Esophagus muscularis mucosa (tissue), 4 donors: Measurements from ENCODE around the gene NOX3. TPM values are rescaled to one million over a fixed set of nuclear protein-coding genes. Genes with fewer than 3 reads are reported as not detected.

Source experiments
- DNase-seq: peaks from one replicate; pipeline ENCODE4 v3.0.0-alpha.2; 2017; ENCODE audit errors: extremely low spot score
- H3K27ac ChIP-seq, 4 donors: fragments of 200-600 bp; sonication (generic); replicated peaks in 1 of 4; 1 replicate in 3 of 4; 2 replicates in 1 of 4; pipeline ENCODE4 v1.5.1; 2016 to 2019; ENCODE audit warnings: mild to moderate bottlenecking in 1 of 4
- H3K27me3 ChIP-seq, 4 donors: fragments of 200-600 bp; sonication (generic); one replicate each; pipeline versions ENCODE4 v1.5.1 to v1.6.0; 2016 to 2019
- H3K36me3 ChIP-seq, 4 donors: fragments of 200-600 bp; sonication (generic); one replicate each; pipeline ENCODE4 v1.5.1; 2016 to 2019
- H3K4me1 ChIP-seq, 4 donors: fragments of 200-600 bp; sonication (generic); one replicate each; pipeline ENCODE4 v1.5.1; 2016 to 2019
- H3K4me3 ChIP-seq, 4 donors: fragments of 200-600 bp; sonication (generic); 1 replicate in 2 of 4; 2 replicates in 2 of 4; pipeline ENCODE4 v1.5.1; 2016 to 2019; ENCODE audit warnings: mild to moderate bottlenecking in 4 of 4, moderate library complexity in 1 of 4
- H3K9me3 ChIP-seq, 4 donors: fragments of 200-600 bp; sonication (generic); 1 replicate in 3 of 4; 2 replicates in 1 of 4; pipeline ENCODE4 v1.5.1; 2016 to 2019
- EP300 ChIP-seq: sonication (generic); formaldehyde crosslinking; IDR thresholded peaks from one replicate; pipeline ENCODE4 v1.6.1; 2017; ENCODE audit warnings: antibody characterized with exemption
- POLR2A ChIP-seq: fragments of 450-650 bp; IDR thresholded peaks from one replicate; pipeline ENCODE4 v1.6.1; 2017; ENCODE audit warnings: antibody characterized with exemption, moderate library complexity, mild to moderate bottlenecking, low read depth
- POLR2AphosphoS5 ChIP-seq, 2 donors: sonication (generic); formaldehyde crosslinking; IDR thresholded peaks; one replicate each; pipeline ENCODE4 v1.6.1; 2017; ENCODE audit warnings: antibody characterized with exemption in 2 of 2
- WGBS: methylation state at CpG from one replicate; pipeline ENCODE4 v1.1.5; 2018; 5-methylcytosine and 5-hydroxymethylcytosine counted together
- intact Hi-C: fragments of 100-400 bp; cut with DNase I; formaldehyde crosslinking; loops from one replicate; pipeline ENCODE4 v1.15.1; 2023
- total RNA-seq, 4 donors: library from RNA; depleted of rRNA; stranded (reverse); fragments of >200 nt; gene quantifications; one replicate each; pipeline versions ENCODE4 v1.1.0 to v1.2.1, GENCODE V29; 2016
- TF ChIP-seq, protein P1 (sequence below), 3 experiments: fragments of 200-600 bp in 2 of 3; fragments of 450-650 bp in 1 of 3; sonication (generic) in 2 of 3; IDR thresholded peaks; one replicate each; pipeline ENCODE4 v1.5.1; 2017 to 2019; ENCODE audit warnings: antibody characterized with exemption in 3 of 3, mild to moderate bottlenecking in 2 of 3, moderate library complexity in 1 of 3

Gene NOX3
- total RNA-seq, result not detected

DNA sequence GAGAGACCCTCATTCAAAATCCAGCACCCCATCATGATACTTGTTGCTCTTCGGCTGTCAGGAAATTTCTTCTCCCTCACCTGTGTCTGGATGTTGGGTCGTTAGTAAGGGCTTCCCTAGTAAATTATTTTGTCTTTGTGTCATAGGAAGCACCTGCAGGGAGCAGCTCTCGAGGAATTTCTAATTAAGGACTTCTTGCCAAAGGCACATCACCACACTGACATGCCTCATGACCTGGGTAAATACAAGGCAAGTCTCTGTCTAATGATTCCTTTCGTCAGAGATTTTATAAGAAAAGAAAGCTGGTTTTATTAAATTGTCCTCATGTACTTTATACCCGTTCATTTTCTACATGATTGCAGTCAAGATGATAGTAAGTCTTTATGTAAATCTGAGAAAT, at the start of gene NOX3:
NOX3 (minus strand) TSS at position 74 of the 400 bp plus-strand sequence; CDS start at position 35, 39 bp downstream.
- no peak for DNase-seq
- Histone ChIP-seq H3K36me3 (no peaks in the 10 kb centered on the region), H3K9me3 (no peaks in the 10 kb centered on the region), H3K4me3 (no peak within 1 kb of the TSS), H3K4me1 (no peaks in the 10 kb centered on the region), H3K27ac (no peak within 1 kb of the TSS), H3K27me3 (no peaks in the 10 kb centered on the region)
- TF ChIP-seq POLR2AphosphoS5 (IDR thresholded peaks at IDR 0.05), result no peak
- TF ChIP-seq POLR2A, result no peak
- TF ChIP-seq EP300, result no peak
- TF ChIP-seq, protein P1, sequence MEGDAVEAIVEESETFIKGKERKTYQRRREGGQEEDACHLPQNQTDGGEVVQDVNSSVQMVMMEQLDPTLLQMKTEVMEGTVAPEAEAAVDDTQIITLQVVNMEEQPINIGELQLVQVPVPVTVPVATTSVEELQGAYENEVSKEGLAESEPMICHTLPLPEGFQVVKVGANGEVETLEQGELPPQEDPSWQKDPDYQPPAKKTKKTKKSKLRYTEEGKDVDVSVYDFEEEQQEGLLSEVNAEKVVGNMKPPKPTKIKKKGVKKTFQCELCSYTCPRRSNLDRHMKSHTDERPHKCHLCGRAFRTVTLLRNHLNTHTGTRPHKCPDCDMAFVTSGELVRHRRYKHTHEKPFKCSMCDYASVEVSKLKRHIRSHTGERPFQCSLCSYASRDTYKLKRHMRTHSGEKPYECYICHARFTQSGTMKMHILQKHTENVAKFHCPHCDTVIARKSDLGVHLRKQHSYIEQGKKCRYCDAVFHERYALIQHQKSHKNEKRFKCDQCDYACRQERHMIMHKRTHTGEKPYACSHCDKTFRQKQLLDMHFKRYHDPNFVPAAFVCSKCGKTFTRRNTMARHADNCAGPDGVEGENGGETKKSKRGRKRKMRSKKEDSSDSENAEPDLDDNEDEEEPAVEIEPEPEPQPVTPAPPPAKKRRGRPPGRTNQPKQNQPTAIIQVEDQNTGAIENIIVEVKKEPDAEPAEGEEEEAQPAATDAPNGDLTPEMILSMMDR (IDR thresholded peaks at IDR 0.05), result no peak
- 65% methylated on average over 5 of the region's 5 CpGs for WGBS
- intact Hi-C loops, result no loop called here

DNA sequence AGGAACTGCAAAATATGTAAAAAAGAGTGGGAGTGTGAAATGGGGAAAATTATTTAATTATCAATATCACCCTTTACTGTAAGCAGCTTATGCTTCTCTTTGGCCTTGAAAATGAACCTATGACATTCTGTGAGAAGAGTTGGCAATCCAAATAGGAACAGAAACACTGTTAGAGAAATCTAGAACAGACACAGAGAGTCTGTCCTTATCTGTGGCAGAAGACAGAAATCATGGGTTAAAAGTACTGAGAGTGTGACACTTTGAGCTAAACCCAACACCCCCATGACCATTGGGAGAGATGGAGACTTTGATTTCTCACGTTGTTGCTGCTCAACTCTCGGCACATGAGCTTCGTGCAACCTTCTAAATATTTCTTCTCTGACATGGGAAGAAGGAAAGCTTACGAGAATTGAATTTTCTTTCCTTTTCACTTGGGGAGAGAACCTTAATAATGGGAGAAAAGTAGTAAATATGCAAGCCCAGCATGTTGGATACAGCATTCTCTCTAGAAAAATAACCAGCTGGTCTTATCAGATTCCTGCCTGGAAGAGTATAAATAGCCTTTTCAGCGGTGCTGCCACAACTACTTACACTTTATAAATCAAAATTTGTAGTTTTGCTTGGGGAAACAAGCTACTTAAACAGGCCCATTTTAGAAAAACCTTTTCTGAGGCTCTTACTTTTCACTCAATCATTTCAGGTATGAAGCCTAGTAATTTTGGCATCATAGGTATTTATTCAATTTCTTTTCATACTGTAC, 49.4 kb upstream of the NOX3 start:
- TF ChIP-seq EP300, result no peak
- TF ChIP-seq POLR2AphosphoS5 (IDR thresholded peaks at IDR 0.05), result no peak
- TF ChIP-seq POLR2A, result no peak
- TF ChIP-seq, protein P1 (IDR thresholded peaks at IDR 0.05), result no peak
- H3K9me3 ChIP-seq, result peaks cover 0 to 3% (median 0%) of the 10 kb centered on the region in 4 donors
- no peaks in the 10 kb centered on the region for H3K36me3 ChIP-seq
- 65% methylated on average over 5 of the region's 5 CpGs for WGBS
- intact Hi-C loops, result no loop called here
- H3K4me3 ChIP-seq, result no peak overlapping the region
- peak overlapping the region in 1 of 4 donors; percentile 36 for H3K27ac ChIP-seq
- peaks cover 0 to 14% (median 11%) of the 10 kb centered on the region in 4 donors for H3K4me1 ChIP-seq
- H3K27me3 ChIP-seq, result no peaks in the 10 kb centered on the region
- no peak for DNase-seq

GRCh38 chr6:155502393-155502792, 46.8 kb upstream of the NOX3 start:
- no peak for DNase-seq
- H3K27ac ChIP-seq, result no peak overlapping the region
- H3K4me1 ChIP-seq, result peaks cover 0 to 13% (median 9%) of the 10 kb centered on the region in 4 donors
- H3K4me3 ChIP-seq, result no peak overlapping the region
- H3K36me3 ChIP-seq, result no peaks in the 10 kb centered on the region
- peaks cover 0 to 3% (median 0%) of the 10 kb centered on the region in 4 donors for H3K9me3 ChIP-seq
- no peaks in the 10 kb centered on the region for H3K27me3 ChIP-seq
- 92% methylated on average over 1 of the region's 1 CpG for WGBS
- intact Hi-C loops, result no loop called here
- TF ChIP-seq, protein P1 (IDR thresholded peaks at IDR 0.05), result no peak
- TF ChIP-seq POLR2AphosphoS5 (IDR thresholded peaks at IDR 0.05) (no peak), POLR2A (no peak), EP300 (no peak)

DNA sequence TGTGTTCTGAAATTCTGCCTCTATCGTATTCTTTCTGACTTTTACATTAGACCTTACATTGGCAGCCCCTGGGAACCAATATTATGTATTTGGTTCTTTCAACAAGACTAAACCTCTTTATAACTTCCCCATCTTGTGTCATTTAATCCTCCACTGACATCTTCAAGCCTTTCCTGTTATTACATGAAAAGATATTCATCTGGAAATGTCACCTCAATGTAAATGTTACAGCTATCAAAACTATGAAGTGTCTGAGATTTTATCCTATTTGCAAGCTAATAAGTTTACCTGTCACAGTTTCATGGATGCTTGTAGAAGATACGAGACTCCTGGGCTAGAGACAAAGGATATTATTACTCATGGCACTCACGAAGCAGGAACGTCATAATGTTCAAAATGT, 43.9 kb upstream of the NOX3 start:
- Histone ChIP-seq H3K27ac (no peak overlapping the region), H3K4me3 (no peak overlapping the region), H3K27me3 (no peaks in the 10 kb centered on the region), H3K36me3 (no peaks in the 10 kb centered on the region), H3K4me1 (peaks cover 4 to 12% (median 10%) of the 10 kb centered on the region in 4 donors), H3K9me3 (peaks cover 0 to 3% (median 0%) of the 10 kb centered on the region in 4 donors)
- 80% methylated on average over 4 of the region's 4 CpGs for WGBS
- TF ChIP-seq EP300 (no peak), POLR2A (no peak), POLR2AphosphoS5 (IDR thresholded peaks at IDR 0.05) (no peak)
- TF ChIP-seq, protein P1 (IDR thresholded peaks at IDR 0.05), result no peak
- intact Hi-C loops, result loop anchor here (10.0 kb wide), 1 partner anchor 175 kb away; no protein-coding TSS in a partner anchor
- DNase-seq, result no peak
